ENCODE results near the gene ARHGDIB. TPM values are rescaled to one million over a fixed set of nuclear protein-coding genes. Genes with fewer than 3 reads are reported as not detected.

Gene ARHGDIB
- polyA plus RNA-seq, 1 donor: 53.2 TPM

- Histone ChIP-seq H3K27me3 (ENCODE audit: control insufficient read depth, insufficient read depth, low read length) (peaks cover 7% of the 10 kb centered on the region), H3K4me3 (ENCODE audit: low read length) (no peak overlapping the region), H3K36me3 (ENCODE audit: control insufficient read depth, insufficient read depth, low read length) (no peaks in the 10 kb centered on the region), H3K4me1 (ENCODE audit: control insufficient read depth, insufficient read depth, low read length) (peaks cover 6% of the 10 kb centered on the region), H3K9me3 (ENCODE audit: control insufficient read depth, low read depth, low read length) (no peaks in the 10 kb centered on the region), H3K27ac (ENCODE audit: low read length) (no peak overlapping the region)
- WGBS (ENCODE audit: insufficient coverage, low lambda C conversion rate): 75% methylated on average over 3 of the region's 3 CpGs
- DNase-seq: no peak
Observed at GRCh38 chr12:14997998-14998397, 36.6 kb upstream of the ARHGDIB start.

DNA sequence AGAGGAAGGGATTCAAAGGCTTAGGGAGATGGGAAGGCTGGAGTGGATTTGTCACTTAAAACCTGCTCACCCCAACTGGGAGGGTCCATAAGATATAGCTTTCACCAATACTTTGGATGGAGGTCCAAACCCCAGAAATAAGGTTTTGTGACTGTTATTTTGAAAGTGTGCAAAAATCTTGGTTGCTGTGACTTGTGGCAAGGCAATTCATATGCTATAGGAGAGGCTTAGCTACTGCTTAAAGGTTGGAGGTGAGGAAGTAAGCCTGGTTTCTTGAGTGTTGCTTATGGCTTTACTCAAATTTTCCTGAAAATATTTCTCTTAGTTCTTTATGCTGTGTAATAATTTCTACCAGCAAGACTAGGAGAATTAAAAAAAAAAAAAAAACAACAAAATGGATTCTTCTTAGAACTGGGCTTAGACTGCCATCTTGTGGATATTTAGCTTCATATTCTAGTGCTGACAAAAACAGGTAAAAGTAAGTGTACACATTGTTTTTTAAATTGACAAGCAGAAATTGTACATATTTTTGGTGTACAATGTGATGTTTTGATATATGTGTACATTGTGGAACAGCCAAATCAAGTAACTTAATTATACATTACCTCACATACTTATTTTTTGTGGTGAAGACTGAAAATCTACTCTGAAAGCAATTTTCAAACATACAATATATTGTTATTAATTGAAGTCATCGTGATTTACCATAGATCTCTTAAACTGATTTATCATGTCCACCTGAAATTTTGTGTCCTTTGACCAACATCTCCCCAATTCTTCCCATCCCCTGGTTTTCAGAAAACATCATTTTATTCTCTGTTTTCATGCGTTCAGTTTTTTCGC, 34.4 kb upstream of the ARHGDIB start:
- 88% methylated on average over 1 of the region's 3 CpGs for WGBS (ENCODE audit: insufficient coverage, low lambda C conversion rate)
- Histone ChIP-seq H3K27me3 (ENCODE audit: control insufficient read depth, insufficient read depth, low read length) (no peaks in the 10 kb centered on the region), H3K27ac (ENCODE audit: low read length) (no peak overlapping the region), H3K36me3 (ENCODE audit: control insufficient read depth, insufficient read depth, low read length) (no peaks in the 10 kb centered on the region), H3K4me3 (ENCODE audit: low read length) (no peak overlapping the region), H3K9me3 (ENCODE audit: control insufficient read depth, low read depth, low read length) (no peaks in the 10 kb centered on the region), H3K4me1 (ENCODE audit: control insufficient read depth, insufficient read depth, low read length) (no peaks in the 10 kb centered on the region)
- DNase-seq: peak; percentile 21 to 51

DNA sequence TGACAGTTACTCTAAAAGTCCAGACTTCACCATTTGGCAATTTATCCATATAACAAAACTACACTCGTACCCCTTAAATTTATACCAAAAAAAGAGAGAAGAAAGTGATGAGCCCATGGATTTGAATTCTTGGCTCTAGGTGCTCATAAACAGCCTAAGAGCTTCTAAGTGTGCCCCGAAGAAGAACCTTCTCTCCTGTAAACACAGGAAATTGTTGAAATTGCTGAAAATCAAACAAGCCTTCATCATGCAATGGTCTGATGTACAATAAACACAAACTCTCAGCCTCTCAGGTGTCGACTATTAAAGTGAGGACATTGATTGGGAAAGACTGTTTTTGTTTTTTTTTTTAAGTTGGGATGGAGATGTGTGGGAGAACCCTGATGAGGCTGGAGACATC, 33.2 kb upstream of the ARHGDIB start:
- 60% methylated on average over 1 of the region's 3 CpGs for WGBS (ENCODE audit: insufficient coverage, low lambda C conversion rate)
- Histone ChIP-seq H3K27ac (ENCODE audit: low read length) (no peak overlapping the region), H3K27me3 (ENCODE audit: control insufficient read depth, insufficient read depth, low read length) (no peaks in the 10 kb centered on the region)

GRCh38 chr12:14993537-14994266, 32.3 kb upstream of the ARHGDIB start:
- Histone ChIP-seq H3K27me3 (ENCODE audit: control insufficient read depth, insufficient read depth, low read length) (no peaks in the 10 kb centered on the region), H3K4me1 (ENCODE audit: control insufficient read depth, insufficient read depth, low read length) (no peaks in the 10 kb centered on the region), H3K36me3 (ENCODE audit: control insufficient read depth, insufficient read depth, low read length) (no peaks in the 10 kb centered on the region), H3K27ac (ENCODE audit: low read length) (no peak overlapping the region), H3K9me3 (ENCODE audit: control insufficient read depth, low read depth, low read length) (no peaks in the 10 kb centered on the region), H3K4me3 (ENCODE audit: low read length) (no peak overlapping the region)
- no peak for DNase-seq
- no CpG with 5 or more reads among the region's 4 CpGs for WGBS (ENCODE audit: insufficient coverage, low lambda C conversion rate)

More for the DNA sequence above, 33.2 kb upstream of the ARHGDIB start:
- no peak overlapping the region for H3K4me3 ChIP-seq (ENCODE audit: low read length)
- no peaks in the 10 kb centered on the region for H3K36me3 ChIP-seq (ENCODE audit: control insufficient read depth, insufficient read depth, low read length)
- no peak for DNase-seq
- no peaks in the 10 kb centered on the region for H3K9me3 ChIP-seq (ENCODE audit: control insufficient read depth, low read depth, low read length)
- no peaks in the 10 kb centered on the region for H3K4me1 ChIP-seq (ENCODE audit: control insufficient read depth, insufficient read depth, low read length)

- H3K4me3 ChIP-seq (ENCODE audit: low read length): no peak overlapping the region
Observed at GRCh38 chr12:14993117-14993516, 31.7 kb upstream of the ARHGDIB start.

DNA sequence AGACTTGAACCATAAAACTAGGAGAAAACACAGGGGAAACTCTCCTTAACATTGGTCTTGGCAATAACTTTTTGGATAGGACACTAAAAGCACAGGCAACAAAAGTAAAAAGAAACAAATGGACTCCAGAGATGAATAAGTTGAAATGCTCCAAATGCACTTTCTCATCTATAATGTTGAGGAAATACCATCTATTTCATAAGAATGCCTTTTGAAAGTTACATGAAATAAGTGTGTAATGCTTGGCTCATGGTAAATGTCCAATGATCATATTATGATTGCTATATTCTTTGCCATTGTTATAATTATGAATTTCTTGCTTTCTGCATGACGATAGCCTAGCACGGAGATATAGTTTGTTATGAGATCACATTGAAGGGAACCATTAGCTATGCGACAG, 31.3 kb upstream of the ARHGDIB start:
- Histone ChIP-seq H3K4me3 (ENCODE audit: low read length) (no peak overlapping the region), H3K36me3 (ENCODE audit: control insufficient read depth, insufficient read depth, low read length) (no peaks in the 10 kb centered on the region), H3K4me1 (ENCODE audit: control insufficient read depth, insufficient read depth, low read length) (no peaks in the 10 kb centered on the region), H3K27me3 (ENCODE audit: control insufficient read depth, insufficient read depth, low read length) (no peaks in the 10 kb centered on the region), H3K9me3 (ENCODE audit: control insufficient read depth, low read depth, low read length) (no peaks in the 10 kb centered on the region), H3K27ac (ENCODE audit: low read length) (no peak overlapping the region)
- no CpG with 5 or more reads among the region's 3 CpGs for WGBS (ENCODE audit: insufficient coverage, low lambda C conversion rate)
- no peak for DNase-seq

More at GRCh38 chr12:14993117-14993516, 31.7 kb upstream of the ARHGDIB start:
- H3K4me1 ChIP-seq (ENCODE audit: control insufficient read depth, insufficient read depth, low read length): no peaks in the 10 kb centered on the region
- WGBS (ENCODE audit: insufficient coverage, low lambda C conversion rate): 58% methylated on average over 3 of the region's 5 CpGs
- H3K9me3 ChIP-seq (ENCODE audit: control insufficient read depth, low read depth, low read length): no peaks in the 10 kb centered on the region
- no peak for DNase-seq
- no peak overlapping the region for H3K27ac ChIP-seq (ENCODE audit: low read length)
- H3K36me3 ChIP-seq (ENCODE audit: control insufficient read depth, insufficient read depth, low read length): no peaks in the 10 kb centered on the region
- no peaks in the 10 kb centered on the region for H3K27me3 ChIP-seq (ENCODE audit: control insufficient read depth, insufficient read depth, low read length)

GRCh38 chr12:14991069-14991468, 29.7 kb upstream of the ARHGDIB start:
- H3K4me1 ChIP-seq (ENCODE audit: control insufficient read depth, insufficient read depth, low read length): no peaks in the 10 kb centered on the region

GRCh38 chr12:14989790-14990189, 28.4 kb upstream of the ARHGDIB start:
- H3K36me3 ChIP-seq (ENCODE audit: control insufficient read depth, insufficient read depth, low read length): no peaks in the 10 kb centered on the region
- no peaks in the 10 kb centered on the region for H3K4me1 ChIP-seq (ENCODE audit: control insufficient read depth, insufficient read depth, low read length)
- H3K27ac ChIP-seq (ENCODE audit: low read length): no peak overlapping the region
- WGBS (ENCODE audit: insufficient coverage, low lambda C conversion rate): no CpG with 5 or more reads among the region's 1 CpG
- H3K9me3 ChIP-seq (ENCODE audit: control insufficient read depth, low read depth, low read length): no peaks in the 10 kb centered on the region
- H3K4me3 ChIP-seq (ENCODE audit: low read length): no peak overlapping the region
- no peak for DNase-seq
- H3K27me3 ChIP-seq (ENCODE audit: control insufficient read depth, insufficient read depth, low read length): no peaks in the 10 kb centered on the region

More at GRCh38 chr12:14991069-14991468, 29.7 kb upstream of the ARHGDIB start:
- H3K27ac ChIP-seq (ENCODE audit: low read length): no peak overlapping the region
- no peaks in the 10 kb centered on the region for H3K9me3 ChIP-seq (ENCODE audit: control insufficient read depth, low read depth, low read length)
- H3K4me3 ChIP-seq (ENCODE audit: low read length): no peak overlapping the region
- H3K27me3 ChIP-seq (ENCODE audit: control insufficient read depth, insufficient read depth, low read length): no peaks in the 10 kb centered on the region
- DNase-seq: no peak
- no peaks in the 10 kb centered on the region for H3K36me3 ChIP-seq (ENCODE audit: control insufficient read depth, insufficient read depth, low read length)

DNA sequence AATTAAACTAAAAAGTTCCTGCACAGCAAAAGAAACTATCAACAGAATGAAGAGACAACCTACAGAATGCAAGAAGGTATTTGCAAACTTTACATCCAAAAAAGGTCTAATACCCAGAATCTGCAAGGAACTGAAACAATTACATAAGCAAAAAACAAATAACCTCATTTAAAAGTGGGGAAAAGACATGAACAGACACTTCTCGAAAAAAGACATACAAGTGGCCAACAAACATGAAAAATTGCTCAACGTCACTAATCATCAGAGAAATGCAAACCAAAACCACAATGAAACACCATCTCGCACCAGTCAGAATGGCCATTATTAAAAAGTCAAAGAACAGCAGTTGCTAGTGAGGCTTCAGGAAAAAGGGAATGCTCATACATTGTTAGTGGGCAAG, 26.6 kb upstream of the ARHGDIB start:
- Histone ChIP-seq H3K4me3 (ENCODE audit: low read length) (no peak overlapping the region), H3K27ac (ENCODE audit: low read length) (no peak overlapping the region), H3K9me3 (ENCODE audit: control insufficient read depth, low read depth, low read length) (no peaks in the 10 kb centered on the region), H3K4me1 (ENCODE audit: control insufficient read depth, insufficient read depth, low read length) (no peaks in the 10 kb centered on the region), H3K27me3 (ENCODE audit: control insufficient read depth, insufficient read depth, low read length) (no peaks in the 10 kb centered on the region), H3K36me3 (ENCODE audit: control insufficient read depth, insufficient read depth, low read length) (no peaks in the 10 kb centered on the region)
- DNase-seq: no peak
- no CpG with 5 or more reads among the region's 3 CpGs for WGBS (ENCODE audit: insufficient coverage, low lambda C conversion rate)

- H3K4me3 ChIP-seq (ENCODE audit: low read length): no peak overlapping the region
- H3K27me3 ChIP-seq (ENCODE audit: control insufficient read depth, insufficient read depth, low read length): no peaks in the 10 kb centered on the region
- no peaks in the 10 kb centered on the region for H3K9me3 ChIP-seq (ENCODE audit: control insufficient read depth, low read depth, low read length)
- no peaks in the 10 kb centered on the region for H3K36me3 ChIP-seq (ENCODE audit: control insufficient read depth, insufficient read depth, low read length)
- no peak overlapping the region for H3K27ac ChIP-seq (ENCODE audit: low read length)
- 90% methylated on average over 2 of the region's 4 CpGs for WGBS (ENCODE audit: insufficient coverage, low lambda C conversion rate)
- H3K4me1 ChIP-seq (ENCODE audit: control insufficient read depth, insufficient read depth, low read length): no peaks in the 10 kb centered on the region
- DNase-seq: no peak
Observed at GRCh38 chr12:14986449-14986848, 25.0 kb upstream of the ARHGDIB start.

All from large intestine (tissue), 3 donors.